Hepatocyte (in vitro differentiated cells): ENCODE results near the gene DIP2C. TPM values are rescaled to one million over a fixed set of nuclear protein-coding genes. Genes with fewer than 3 reads are reported as not detected.

Experiments
- DNase-seq: peaks from one replicate; pipeline ENCODE4 v3.0.0-alpha.2; 2016; ENCODE audit warnings: low spot score
- H2AFZ ChIP-seq: fragments of 200-600 bp; sonication (generic); 2 replicates; pipeline ENCODE4 v1.6.0; 2016; ENCODE audit warnings: antibody characterized with exemption, mild to moderate bottlenecking
- H3K27ac ChIP-seq: fragments of 200-600 bp; sonication (generic); 2 replicates; pipeline ENCODE4 v1.5.1; 2016; ENCODE audit warnings: mild to moderate bottlenecking
- H3K27me3 ChIP-seq: fragments of 200-600 bp; sonication (generic); 2 replicates; pipeline ENCODE4 v1.6.1; 2016
- H3K36me3 ChIP-seq: fragments of 200-600 bp; sonication (generic); replicated peaks from 2 replicates; pipeline ENCODE4 v1.5.1; 2016; ENCODE audit warnings: low read depth; ENCODE audit not compliant: insufficient read depth
- H3K4me1 ChIP-seq: fragments of 200-600 bp; sonication (generic); 2 replicates; pipeline ENCODE4 v1.5.1; 2016; ENCODE audit warnings: mild to moderate bottlenecking, moderate library complexity; ENCODE audit not compliant: insufficient read depth
- H3K4me2 ChIP-seq: fragments of 200-600 bp; sonication (generic); 2 replicates; pipeline ENCODE4 v1.6.0; 2016
- H3K4me3 ChIP-seq: fragments of 200-600 bp; sonication (generic); 2 replicates; pipeline ENCODE4 v1.5.1; 2016; ENCODE audit warnings: mild to moderate bottlenecking
- H3K79me2 ChIP-seq: fragments of 200-600 bp; sonication (generic); 2 replicates; pipeline ENCODE4 v1.6.0; 2017; ENCODE audit warnings: mild to moderate bottlenecking
- H3K9me2 ChIP-seq: fragments of 200-600 bp; sonication (generic); replicated peaks from 2 replicates; pipeline ENCODE4 v1.6.0; 2017; ENCODE audit warnings: mild to moderate bottlenecking; ENCODE audit not compliant: insufficient read depth
- H3K9me3 ChIP-seq: fragments of 200-600 bp; sonication (generic); 2 replicates; pipeline ENCODE4 v1.5.1; 2016; ENCODE audit warnings: low read depth, mild to moderate bottlenecking
- H4K20me1 ChIP-seq: fragments of 200-600 bp; sonication (generic); 2 replicates; pipeline ENCODE4 v1.6.0; 2016; ENCODE audit warnings: mild to moderate bottlenecking; ENCODE audit not compliant: insufficient read depth, poor library complexity, severe bottlenecking
- EZH2 ChIP-seq: fragments of 200-600 bp; sonication (generic); IDR thresholded peaks from 2 replicates; pipeline ENCODE4 v1.6.1; 2016; ENCODE audit warnings: antibody characterized with exemption, mild to moderate bottlenecking, borderline replicate concordance
- EZH2phosphoT487 ChIP-seq: fragments of 200-600 bp; sonication (generic); IDR thresholded peaks from one replicate; pipeline ENCODE4 v1.6.1; 2018; ENCODE audit warnings: antibody characterized with exemption, mild to moderate bottlenecking, low read depth, moderate library complexity; ENCODE audit not compliant: unreplicated experiment, severe bottlenecking
- WGBS: methylation state at CpG from one replicate; pipeline ENCODE4 v1.1.6; 2016; ENCODE audit warnings: low lambda C conversion rate; ENCODE audit errors: missing lambda C conversion rate; 5-methylcytosine and 5-hydroxymethylcytosine counted together
- polyA plus RNA-seq: library from polyadenylated mRNA; unstranded; fragments of >200 nt; fragmentation: Nextera tagmentation; extraction: Ambion mirVana; gene quantifications from 2 replicates; pipeline ENCODE4 v1.2.1, GENCODE V29; 2016
- total RNA-seq: library from RNA; depleted of rRNA; stranded (reverse); fragments of >200 nt; gene quantifications from 2 replicates; pipeline ENCODE4 v1.2.3, GENCODE V29; 2014
- TF ChIP-seq, protein P1 (sequence below): fragments of 200-600 bp; sonication (generic); IDR thresholded peaks from 2 replicates; pipeline ENCODE4 v1.5.1; 2016; ENCODE audit warnings: antibody characterized with exemption, mild to moderate bottlenecking; ENCODE audit not compliant: poor library complexity

Gene DIP2C, protein sequence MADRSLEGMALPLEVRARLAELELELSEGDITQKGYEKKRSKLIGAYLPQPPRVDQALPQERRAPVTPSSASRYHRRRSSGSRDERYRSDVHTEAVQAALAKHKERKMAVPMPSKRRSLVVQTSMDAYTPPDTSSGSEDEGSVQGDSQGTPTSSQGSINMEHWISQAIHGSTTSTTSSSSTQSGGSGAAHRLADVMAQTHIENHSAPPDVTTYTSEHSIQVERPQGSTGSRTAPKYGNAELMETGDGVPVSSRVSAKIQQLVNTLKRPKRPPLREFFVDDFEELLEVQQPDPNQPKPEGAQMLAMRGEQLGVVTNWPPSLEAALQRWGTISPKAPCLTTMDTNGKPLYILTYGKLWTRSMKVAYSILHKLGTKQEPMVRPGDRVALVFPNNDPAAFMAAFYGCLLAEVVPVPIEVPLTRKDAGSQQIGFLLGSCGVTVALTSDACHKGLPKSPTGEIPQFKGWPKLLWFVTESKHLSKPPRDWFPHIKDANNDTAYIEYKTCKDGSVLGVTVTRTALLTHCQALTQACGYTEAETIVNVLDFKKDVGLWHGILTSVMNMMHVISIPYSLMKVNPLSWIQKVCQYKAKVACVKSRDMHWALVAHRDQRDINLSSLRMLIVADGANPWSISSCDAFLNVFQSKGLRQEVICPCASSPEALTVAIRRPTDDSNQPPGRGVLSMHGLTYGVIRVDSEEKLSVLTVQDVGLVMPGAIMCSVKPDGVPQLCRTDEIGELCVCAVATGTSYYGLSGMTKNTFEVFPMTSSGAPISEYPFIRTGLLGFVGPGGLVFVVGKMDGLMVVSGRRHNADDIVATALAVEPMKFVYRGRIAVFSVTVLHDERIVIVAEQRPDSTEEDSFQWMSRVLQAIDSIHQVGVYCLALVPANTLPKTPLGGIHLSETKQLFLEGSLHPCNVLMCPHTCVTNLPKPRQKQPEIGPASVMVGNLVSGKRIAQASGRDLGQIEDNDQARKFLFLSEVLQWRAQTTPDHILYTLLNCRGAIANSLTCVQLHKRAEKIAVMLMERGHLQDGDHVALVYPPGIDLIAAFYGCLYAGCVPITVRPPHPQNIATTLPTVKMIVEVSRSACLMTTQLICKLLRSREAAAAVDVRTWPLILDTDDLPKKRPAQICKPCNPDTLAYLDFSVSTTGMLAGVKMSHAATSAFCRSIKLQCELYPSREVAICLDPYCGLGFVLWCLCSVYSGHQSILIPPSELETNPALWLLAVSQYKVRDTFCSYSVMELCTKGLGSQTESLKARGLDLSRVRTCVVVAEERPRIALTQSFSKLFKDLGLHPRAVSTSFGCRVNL (N-terminal part only)
- total RNA-seq (9.9 and 12.8 TPM in 2 replicates), polyA plus RNA-seq (11.1 and 13.2 TPM in 2 replicates)

DNA sequence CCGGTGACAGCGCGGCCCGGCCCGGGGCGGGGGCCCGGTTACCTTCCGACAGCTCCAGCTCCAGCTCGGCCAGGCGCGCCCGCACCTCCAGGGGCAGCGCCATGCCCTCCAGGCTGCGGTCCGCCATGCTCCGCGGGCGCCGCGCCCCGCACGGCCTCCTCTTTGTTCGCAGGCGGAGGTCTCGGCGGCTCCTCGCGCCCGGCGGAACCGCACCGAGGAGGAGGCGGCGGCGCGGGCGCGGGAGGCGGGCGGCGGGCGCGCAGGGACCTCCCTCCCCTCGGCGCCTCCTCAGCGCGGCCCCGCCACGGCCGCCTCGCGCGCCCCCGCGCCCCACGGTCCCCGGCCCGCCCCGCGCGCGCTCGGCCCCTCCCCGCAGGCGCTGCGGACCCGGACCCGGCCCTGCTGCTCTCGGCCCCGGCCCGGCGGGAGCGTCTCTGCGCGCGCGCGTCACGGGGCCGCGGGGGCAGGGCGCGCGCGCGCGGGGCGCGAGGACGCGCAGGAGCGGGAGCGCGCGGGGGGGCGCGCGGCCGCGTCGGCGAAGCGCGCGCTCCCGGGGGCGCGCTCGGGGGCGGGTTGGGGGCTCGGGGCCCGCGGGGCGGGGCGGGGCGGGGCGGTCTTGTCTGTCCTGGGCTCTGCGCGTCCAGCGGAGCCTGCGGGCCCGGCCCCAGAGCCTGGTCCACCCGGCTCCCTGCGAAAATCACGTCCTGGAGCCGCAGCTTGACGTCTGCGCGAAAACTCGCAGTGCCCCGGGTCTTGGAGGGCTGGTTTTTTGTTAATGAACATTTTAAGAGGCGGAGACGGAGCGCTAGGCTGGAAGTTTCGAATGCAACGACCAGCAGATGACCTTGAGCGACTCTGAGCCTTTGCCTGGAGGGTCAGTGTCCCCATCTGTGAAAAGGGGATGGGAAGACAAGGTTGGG is at the start of gene DIP2C:
Gene DIP2C (minus strand): TSS at position 217 of the 920 bp plus-strand sequence. CDS start 90 bp downstream, at position 127.
- Histone ChIP-seq H3K4me2 (peak within 1 kb of the TSS; percentile 94), H3K27me3 (no peaks in the 10 kb centered on the region), H3K9me2 (no peaks in the 10 kb centered on the region), H3K79me2 (peaks cover 42% of the 10 kb centered on the region), H3K4me3 (peak within 1 kb of the TSS; percentile 89), H4K20me1 (peaks cover 34% of the 10 kb centered on the region), H2AFZ (peak within 1 kb of the TSS; percentile 72), H3K36me3 (no peaks in the 10 kb centered on the region), H3K4me1 (peaks cover 9% of the 10 kb centered on the region), H3K9me3 (no peaks in the 10 kb centered on the region), H3K27ac (peak within 1 kb of the TSS; percentile 87)
- DNase-seq, result peak; percentile 94
- TF ChIP-seq EZH2, result no peak
- TF ChIP-seq, protein P1, sequence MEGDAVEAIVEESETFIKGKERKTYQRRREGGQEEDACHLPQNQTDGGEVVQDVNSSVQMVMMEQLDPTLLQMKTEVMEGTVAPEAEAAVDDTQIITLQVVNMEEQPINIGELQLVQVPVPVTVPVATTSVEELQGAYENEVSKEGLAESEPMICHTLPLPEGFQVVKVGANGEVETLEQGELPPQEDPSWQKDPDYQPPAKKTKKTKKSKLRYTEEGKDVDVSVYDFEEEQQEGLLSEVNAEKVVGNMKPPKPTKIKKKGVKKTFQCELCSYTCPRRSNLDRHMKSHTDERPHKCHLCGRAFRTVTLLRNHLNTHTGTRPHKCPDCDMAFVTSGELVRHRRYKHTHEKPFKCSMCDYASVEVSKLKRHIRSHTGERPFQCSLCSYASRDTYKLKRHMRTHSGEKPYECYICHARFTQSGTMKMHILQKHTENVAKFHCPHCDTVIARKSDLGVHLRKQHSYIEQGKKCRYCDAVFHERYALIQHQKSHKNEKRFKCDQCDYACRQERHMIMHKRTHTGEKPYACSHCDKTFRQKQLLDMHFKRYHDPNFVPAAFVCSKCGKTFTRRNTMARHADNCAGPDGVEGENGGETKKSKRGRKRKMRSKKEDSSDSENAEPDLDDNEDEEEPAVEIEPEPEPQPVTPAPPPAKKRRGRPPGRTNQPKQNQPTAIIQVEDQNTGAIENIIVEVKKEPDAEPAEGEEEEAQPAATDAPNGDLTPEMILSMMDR, result no peak
- 5% methylated on average over 27 of the region's 137 CpGs for WGBS

DNA sequence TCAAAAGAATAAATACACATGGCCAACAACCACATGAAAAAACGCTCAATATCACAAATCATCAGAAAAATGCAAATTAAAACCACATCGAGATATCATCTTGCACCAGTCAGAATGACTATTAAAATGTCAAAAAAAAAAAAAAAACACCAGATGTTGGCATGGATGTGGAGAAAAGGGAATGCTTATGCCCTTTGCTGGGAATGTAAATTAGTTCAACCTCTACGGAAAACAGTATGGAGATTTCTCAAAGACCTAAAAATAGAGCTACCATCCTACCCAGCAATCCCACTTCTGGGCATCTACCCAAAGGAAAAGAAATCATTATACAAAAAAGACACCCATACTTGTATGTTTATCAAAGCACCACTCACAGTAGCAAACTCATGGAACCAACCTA is 45.0 kb upstream of the DIP2C start:
- Histone ChIP-seq H3K79me2 (no peaks in the 10 kb centered on the region), H3K27ac (no peak overlapping the region), H4K20me1 (no peaks in the 10 kb centered on the region), H3K4me3 (no peak overlapping the region), H3K9me3 (no peaks in the 10 kb centered on the region), H2AFZ (no peak overlapping the region), H3K36me3 (no peaks in the 10 kb centered on the region), H3K4me2 (no peak overlapping the region), H3K27me3 (peaks cover 5% of the 10 kb centered on the region), H3K4me1 (no peaks in the 10 kb centered on the region), H3K9me2 (no peaks in the 10 kb centered on the region)
- 81% methylated on average over 3 of the region's 3 CpGs for WGBS
- TF ChIP-seq, protein P1, result no peak
- TF ChIP-seq EZH2phosphoT487 (no peak), EZH2 (no peak)
- no peak for DNase-seq

DNA sequence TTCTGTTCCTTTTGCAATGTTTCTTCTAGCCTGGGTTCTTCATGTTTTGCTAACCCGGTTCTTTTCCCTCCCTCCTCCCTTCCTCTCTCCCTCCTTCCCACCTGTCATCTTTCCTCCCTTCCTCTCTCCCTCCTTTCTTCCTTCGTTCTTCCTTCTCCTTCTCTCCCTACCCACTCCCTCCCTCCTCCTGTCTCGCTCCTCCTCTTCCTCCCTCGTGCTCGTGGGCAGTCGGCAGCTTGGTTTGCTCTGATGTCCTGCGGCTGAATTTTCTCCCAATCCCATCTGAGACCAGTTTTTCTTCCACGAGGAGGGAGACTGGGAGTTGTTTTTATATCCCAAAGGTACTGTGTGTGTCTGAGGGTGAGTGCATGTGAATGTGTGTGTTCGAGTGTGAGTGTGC is 43.6 kb upstream of the DIP2C start:
- TF ChIP-seq EZH2, result no peak
- TF ChIP-seq, protein P1, result no peak
- no peak for TF ChIP-seq EZH2phosphoT487
- H2AFZ ChIP-seq, result no peak overlapping the region
- H3K4me2 ChIP-seq, result no peak overlapping the region
- no peak overlapping the region for H3K4me3 ChIP-seq
- H3K79me2 ChIP-seq, result no peaks in the 10 kb centered on the region
- H3K27ac ChIP-seq, result no peak overlapping the region
- no peaks in the 10 kb centered on the region for H4K20me1 ChIP-seq
- H3K9me3 ChIP-seq, result no peaks in the 10 kb centered on the region
- no peaks in the 10 kb centered on the region for H3K36me3 ChIP-seq
- WGBS, result 83% methylated on average over 8 of the region's 9 CpGs
- H3K9me2 ChIP-seq, result no peaks in the 10 kb centered on the region
- peaks cover 5% of the 10 kb centered on the region for H3K27me3 ChIP-seq
- no peaks in the 10 kb centered on the region for H3K4me1 ChIP-seq
- no peak for DNase-seq
